IMR-90 (cell line): Measurements from ENCODE around the gene NGB. TPM values are rescaled to one million over a fixed set of nuclear protein-coding genes. Genes with fewer than 3 reads are reported as not detected.
A peak's percentile ranks its signal among the peaks of the same experiment; 100 is the strongest.

Experiments used
- ATAC-seq: fragments of 200-7000 bp; cut with Tn5 transposase; 2 replicates; pipeline ENCODE4 v1.9.1; 2020; ENCODE audit warnings: low read depth, mild to moderate bottlenecking, moderate library complexity
- BruUV-seq: library from RNA; stranded (reverse); fragments of 400-500 nt; replicated peaks from 2 replicates; lab custom pipeline; 2021; lab: Mats Ljungman, UMichigan
- CTCF ChIA-PET: fragments of 300-600 bp; formaldehyde crosslinking; extraction: SDS; loops from one replicate; lab custom pipeline; 2021; ENCODE audit warnings: antibody characterized with exemption; lab: Yijun Ruan, JAX
- POLR2A ChIA-PET: fragments of 300-600 bp; sonication (Branson Sonifier 250); formaldehyde crosslinking; loops from one replicate; lab custom pipeline; 2022; ENCODE audit warnings: antibody characterized with exemption; ENCODE audit not compliant: unreplicated experiment; lab: Charles Lee
- DNase-seq: peaks from one replicate; pipeline ENCODE4 v3.0.0; 2013
- H2AFZ ChIP-seq: replicated peaks from 2 replicates; pipeline ENCODE3; 2013; ENCODE audit warnings: low read length, mild to moderate bottlenecking; ENCODE audit not compliant: poor library complexity
- H2AK5ac ChIP-seq: 2 replicates; pipeline ENCODE4 v1.6.1; 2013; ENCODE audit warnings: low read depth, low read length, inconsistent platforms
- H2AK9ac ChIP-seq: replicated peaks from 2 replicates; pipeline ENCODE3; 2013; ENCODE audit warnings: mild to moderate bottlenecking, low read depth, low read length, moderate library complexity; ENCODE audit not compliant: poor library complexity
- H2BK120ac ChIP-seq: 2 replicates; pipeline ENCODE4 v1.6.1; 2013; ENCODE audit warnings: low read depth, low read length, inconsistent platforms
- H2BK15ac ChIP-seq: 3 replicates; pipeline ENCODE4 v1.6.1; 2013; ENCODE audit warnings: low read depth, low read length, inconsistent platforms
- H2BK20ac ChIP-seq: 2 replicates; pipeline ENCODE4 v1.6.1; 2013; ENCODE audit warnings: low read depth, mild to moderate bottlenecking, inconsistent platforms, low read length, moderate library complexity
- H2BK5ac ChIP-seq: 2 replicates; pipeline ENCODE4 v1.6.1; 2013; ENCODE audit warnings: mild to moderate bottlenecking, low read depth, low read length, inconsistent platforms; ENCODE audit not compliant: poor library complexity, severe bottlenecking
- H3K14ac ChIP-seq: replicated peaks from 2 replicates; pipeline ENCODE4 v1.6.1; 2013; ENCODE audit warnings: low read depth, low read length, inconsistent platforms
- H3K18ac ChIP-seq: 2 replicates; pipeline ENCODE4 v1.6.1; 2013; ENCODE audit warnings: low read depth, low read length, control low read depth
- H3K23ac ChIP-seq: 2 replicates; pipeline ENCODE4 v1.6.1; 2013; ENCODE audit warnings: low read depth, low read length, inconsistent platforms
- H3K27ac ChIP-seq: 2 replicates; pipeline ENCODE4 v1.5.1; 2013; ENCODE audit warnings: mild to moderate bottlenecking, control low read depth, low read length; ENCODE audit not compliant: insufficient read depth
- H3K27me3 ChIP-seq: 2 replicates; pipeline ENCODE4 v1.6.1; 2013; ENCODE audit warnings: low read length; ENCODE audit not compliant: control insufficient read depth, insufficient read depth
- H3K36me3 ChIP-seq: 2 replicates; pipeline ENCODE4 v1.6.1; 2013; ENCODE audit warnings: low read length, mixed read lengths; ENCODE audit not compliant: control insufficient read depth, insufficient read depth
- H3K4ac ChIP-seq: 2 replicates; pipeline ENCODE4 v1.6.1; 2013; ENCODE audit warnings: low read depth, low read length, inconsistent platforms
- H3K4me1 ChIP-seq: 2 replicates; pipeline ENCODE4 v1.6.1; 2013; ENCODE audit warnings: low read length, mixed read lengths; ENCODE audit not compliant: control insufficient read depth, insufficient read depth
- H3K4me2 ChIP-seq: 2 replicates; pipeline ENCODE4 v1.6.1; 2013; ENCODE audit warnings: low read depth, mild to moderate bottlenecking, control low read depth, low read length, moderate library complexity
- H3K4me3 ChIP-seq: 2 replicates; pipeline ENCODE4 v1.5.1; 2013; ENCODE audit warnings: low read depth, mild to moderate bottlenecking, control low read depth, low read length, moderate library complexity; ENCODE audit not compliant: insufficient read depth
- H3K56ac ChIP-seq: 2 replicates; pipeline ENCODE4 v1.6.1; 2013; ENCODE audit warnings: low read length, inconsistent platforms; ENCODE audit not compliant: insufficient read depth; ENCODE audit errors: extremely low read depth
- H3K79me1 ChIP-seq, 2 experiments: 2 replicates each; pipeline ENCODE4 v1.6.1; 2013; ENCODE audit warnings: low read length in 2 of 2, inconsistent platforms in 1 of 2, low read depth in 1 of 2
- H3K9ac ChIP-seq: 2 replicates; pipeline ENCODE4 v1.6.1; 2013; ENCODE audit warnings: low read depth, low read length, control low read depth
- H3K9me1 ChIP-seq: 2 replicates; pipeline ENCODE4 v1.6.1; 2013; ENCODE audit warnings: low read length, inconsistent platforms; ENCODE audit not compliant: insufficient read depth
- H3K9me3 ChIP-seq: 2 replicates; pipeline ENCODE4 v1.6.1; 2013; ENCODE audit warnings: low read length; ENCODE audit not compliant: control insufficient read depth, insufficient read depth
- H4K20me1 ChIP-seq: 2 replicates; pipeline ENCODE4 v1.6.1; 2013; ENCODE audit warnings: low read length, inconsistent platforms; ENCODE audit not compliant: insufficient read depth
- H4K5ac ChIP-seq: 2 replicates; pipeline ENCODE4 v1.6.1; 2013; ENCODE audit warnings: mild to moderate bottlenecking, low read depth, low read length, control low read depth
- H4K8ac ChIP-seq, 2 experiments: 2 replicates each; pipeline ENCODE4 v1.6.1; 2013; ENCODE audit warnings: low read depth in 2 of 2, low read length in 2 of 2, control low read depth in 1 of 2, inconsistent platforms in 1 of 2
- H4K91ac ChIP-seq: 2 replicates; pipeline ENCODE4 v1.6.1; 2013; ENCODE audit warnings: low read depth, low read length, inconsistent platforms; ENCODE audit not compliant: insufficient read depth
- BHLHE40 ChIP-seq: fragments of 150-350 bp; IDR thresholded peaks from 2 replicates; pipeline ENCODE4 v1.6.1; 2016; ENCODE audit warnings: mild to moderate bottlenecking, low read depth, low read length
- CEBPB ChIP-seq: IDR thresholded peaks from 2 replicates; pipeline ENCODE4 v1.6.1; 2012; ENCODE audit warnings: low read depth, low read length, improper control_type of control experiment
- CHD1 ChIP-seq: IDR thresholded peaks from 2 replicates; pipeline ENCODE4 v1.6.1; 2012; ENCODE audit warnings: low read depth, low read length, improper control_type of control experiment
- FOS ChIP-seq: fragments of 150-350 bp; IDR thresholded peaks from 2 replicates; pipeline ENCODE4 v1.6.1; 2016; ENCODE audit warnings: low read depth, low read length
- MAZ ChIP-seq: IDR thresholded peaks from 2 replicates; pipeline ENCODE4 v1.6.1; 2012; ENCODE audit warnings: low read depth, mild to moderate bottlenecking, low read length, improper control_type of control experiment, moderate library complexity, borderline replicate concordance
- MXI1 ChIP-seq: IDR thresholded peaks from 2 replicates; pipeline ENCODE4 v1.6.1; 2012; ENCODE audit warnings: low read depth, mild to moderate bottlenecking, low read length, moderate library complexity, borderline replicate concordance
- RAD21 ChIP-seq: IDR thresholded peaks from 2 replicates; pipeline ENCODE4 v1.6.1; 2012; ENCODE audit warnings: low read length, improper control_type of control experiment
- RCOR1 ChIP-seq: IDR thresholded peaks from 2 replicates; pipeline ENCODE4 v1.6.1; 2012; ENCODE audit warnings: mild to moderate bottlenecking, low read length, improper control_type of control experiment; ENCODE audit not compliant: insufficient replicate concordance
- WGBS, 2 experiments: methylation state at CpG; one replicate each; pipeline versions ENCODE4 v1.1.5 to v1.1.7; 2013; ENCODE audit warnings: missing lambda C conversion rate in 2 of 2; ENCODE audit not compliant: insufficient read length in 1 of 2; ENCODE audit errors: extremely low coverage in 2 of 2; 5-methylcytosine and 5-hydroxymethylcytosine counted together
- dilution Hi-C: fragments of 300-500 bp; cut with HindIII; formaldehyde crosslinking; loops from one replicate; pipeline ENCODE4 v1.14.3; 2018; ENCODE audit warnings: low sequenced_read_pairs; ENCODE audit not compliant: unreplicated experiment
- in situ Hi-C: fragments of 300-500 bp; cut with MboI; formaldehyde crosslinking; loops from 3 replicates; pipeline ENCODE4 v1.14.3; 2019; ENCODE audit warnings: low sequenced_read_pairs, inconsistent platforms, mixed read lengths
- intact Hi-C: fragments of 100-400 bp; cut with micrococcal nuclease; formaldehyde crosslinking; loops from 2 replicates; pipeline ENCODE4 v1.10.0; 2022
- polyA plus RNA-seq, 3 experiments: library from polyadenylated mRNA; depleted of rRNA; stranded (reverse); fragments of >200 nt; gene quantifications; 2 replicates each; pipeline ENCODE4 v1.2.3, GENCODE V29; 2012; ENCODE audit warnings: low replicate concordance in 1 of 3
- total RNA-seq: library from RNA; depleted of rRNA; stranded (reverse); fragments of >200 nt; gene quantifications from 2 replicates; pipeline ENCODE4 v1.2.3, GENCODE V29; 2012
- TF ChIP-seq, protein P1 (sequence below): fragments of 150-350 bp; IDR thresholded peaks from 2 replicates; pipeline ENCODE4 v1.6.1; 2017; ENCODE audit warnings: mild to moderate bottlenecking, antibody characterized with exemption, low read length, low read depth
- TF ChIP-seq, protein P2 (sequence below): fragments of 150-350 bp; IDR thresholded peaks from 2 replicates; pipeline ENCODE4 v1.6.1; 2016; ENCODE audit warnings: low read depth, mild to moderate bottlenecking, low read length, moderate library complexity, borderline replicate concordance
- TF ChIP-seq, protein P3 (sequence below): conservative IDR thresholded peaks from 2 replicates; pipeline ENCODE4 v1.5.1; 2012; ENCODE audit warnings: mild to moderate bottlenecking, low read depth, low read length, improper control_type of control experiment

NGB gene
- total and polyA plus RNA-seq, 2 of the 4 experiments (the other 2 are of a cell fraction), result not detected

DNA sequence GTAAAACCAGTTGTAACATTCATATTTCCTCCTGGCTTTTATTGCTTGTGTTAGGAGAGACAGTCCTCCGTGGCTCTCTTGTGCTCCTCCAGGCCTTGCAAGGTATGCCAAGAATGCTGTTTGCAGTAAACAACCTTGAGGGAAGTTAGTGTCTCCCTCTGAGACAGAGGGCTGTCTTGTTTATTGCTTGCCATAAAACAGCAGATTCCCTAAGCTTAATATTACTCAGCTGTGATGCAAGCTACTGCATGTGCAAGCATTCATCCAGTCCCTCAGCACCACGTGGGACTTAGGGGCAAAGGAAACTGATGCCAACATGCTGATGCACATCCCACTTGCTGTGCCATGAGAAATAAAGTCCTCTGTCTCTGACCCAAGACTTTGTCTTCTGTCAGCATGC is 43.0 kb upstream of the NGB start:
- POLR2A ChIA-PET, result interaction anchor here (1.1 kb wide), 1 partner anchor 11 kb away, joined by 3 read pairs; no protein-coding TSS in a partner anchor
- in situ Hi-C loops, result loop anchor here (25.0 kb wide), 1 partner anchor 427 kb away; no protein-coding TSS in a partner anchor

More for the DNA sequence above, 43.0 kb upstream of the NGB start:
- Histone ChIP-seq H3K4ac (peak overlapping the region; percentile 75), H3K9me1 (peaks cover 13% of the 10 kb centered on the region), H4K20me1 (peaks cover 9% of the 10 kb centered on the region), H2BK5ac (peak overlapping the region; percentile 64), H4K91ac (peak overlapping the region; percentile 82; the same call in 1 of the 2 replicates), H3K18ac (no peak overlapping the region), H3K27me3 (no peaks in the 10 kb centered on the region), H3K9me3 (no peaks in the 10 kb centered on the region), H4K5ac (no peak overlapping the region), H3K79me1 (peaks cover 13 to 57% of the 10 kb centered on the region in 2 experiments), H3K4me1 (peaks cover 15% of the 10 kb centered on the region), H3K56ac (peak overlapping the region; percentile 11; the same call in 1 of the 2 replicates), H3K14ac (peak overlapping the region; percentile 29), H3K4me3 (no peak overlapping the region), H2BK120ac (peak overlapping the region; percentile 86), H3K36me3 (no peaks in the 10 kb centered on the region), H3K9ac (no peak overlapping the region), H2BK15ac (0 out of 3 replicates have a peak overlapping the region, but pooled peaks have one; percentile 8), H3K23ac (0 out of 2 replicates have a peak overlapping the region, but pooled peaks have one; percentile 22), H4K8ac (peak overlapping the region in 1 of 2 experiments; percentile 45; a peak in 1 of 4 replicates), H2BK20ac (peak overlapping the region; percentile 59), H3K27ac (peak overlapping the region; percentile 25), H2AFZ (peak overlapping the region; percentile 78), H2AK5ac (peak overlapping the region; percentile 82; the same call in 1 of the 2 replicates), H2AK9ac (peak overlapping the region; percentile 66), H3K4me2 (peak overlapping the region; percentile 1; the same call in 1 of the 2 replicates)
- ATAC-seq, result peak; percentile 92
- CTCF ChIA-PET, result interaction anchor here (0.6 to 6.2 kb wide), 2 partner anchors 12 to 1407 kb away, joined by 3 to 116 read pairs; no protein-coding TSS in a partner anchor
- TF ChIP-seq, protein P1, sequence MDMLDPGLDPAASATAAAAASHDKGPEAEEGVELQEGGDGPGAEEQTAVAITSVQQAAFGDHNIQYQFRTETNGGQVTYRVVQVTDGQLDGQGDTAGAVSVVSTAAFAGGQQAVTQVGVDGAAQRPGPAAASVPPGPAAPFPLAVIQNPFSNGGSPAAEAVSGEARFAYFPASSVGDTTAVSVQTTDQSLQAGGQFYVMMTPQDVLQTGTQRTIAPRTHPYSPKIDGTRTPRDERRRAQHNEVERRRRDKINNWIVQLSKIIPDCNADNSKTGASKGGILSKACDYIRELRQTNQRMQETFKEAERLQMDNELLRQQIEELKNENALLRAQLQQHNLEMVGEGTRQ, result peak; percentile 94
- TF ChIP-seq, protein P2, sequence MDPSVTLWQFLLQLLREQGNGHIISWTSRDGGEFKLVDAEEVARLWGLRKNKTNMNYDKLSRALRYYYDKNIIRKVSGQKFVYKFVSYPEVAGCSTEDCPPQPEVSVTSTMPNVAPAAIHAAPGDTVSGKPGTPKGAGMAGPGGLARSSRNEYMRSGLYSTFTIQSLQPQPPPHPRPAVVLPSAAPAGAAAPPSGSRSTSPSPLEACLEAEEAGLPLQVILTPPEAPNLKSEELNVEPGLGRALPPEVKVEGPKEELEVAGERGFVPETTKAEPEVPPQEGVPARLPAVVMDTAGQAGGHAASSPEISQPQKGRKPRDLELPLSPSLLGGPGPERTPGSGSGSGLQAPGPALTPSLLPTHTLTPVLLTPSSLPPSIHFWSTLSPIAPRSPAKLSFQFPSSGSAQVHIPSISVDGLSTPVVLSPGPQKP, result no peak
- peak; percentile 90; the same call in 1 of the 2 replicates for TF ChIP-seq MXI1
- TF ChIP-seq RCOR1, result no peak
- TF ChIP-seq MAZ, result no peak
- peak; percentile 97 for TF ChIP-seq CEBPB
- no peak for TF ChIP-seq CHD1
- TF ChIP-seq BHLHE40, result peak; percentile 95
- TF ChIP-seq, protein P3, sequence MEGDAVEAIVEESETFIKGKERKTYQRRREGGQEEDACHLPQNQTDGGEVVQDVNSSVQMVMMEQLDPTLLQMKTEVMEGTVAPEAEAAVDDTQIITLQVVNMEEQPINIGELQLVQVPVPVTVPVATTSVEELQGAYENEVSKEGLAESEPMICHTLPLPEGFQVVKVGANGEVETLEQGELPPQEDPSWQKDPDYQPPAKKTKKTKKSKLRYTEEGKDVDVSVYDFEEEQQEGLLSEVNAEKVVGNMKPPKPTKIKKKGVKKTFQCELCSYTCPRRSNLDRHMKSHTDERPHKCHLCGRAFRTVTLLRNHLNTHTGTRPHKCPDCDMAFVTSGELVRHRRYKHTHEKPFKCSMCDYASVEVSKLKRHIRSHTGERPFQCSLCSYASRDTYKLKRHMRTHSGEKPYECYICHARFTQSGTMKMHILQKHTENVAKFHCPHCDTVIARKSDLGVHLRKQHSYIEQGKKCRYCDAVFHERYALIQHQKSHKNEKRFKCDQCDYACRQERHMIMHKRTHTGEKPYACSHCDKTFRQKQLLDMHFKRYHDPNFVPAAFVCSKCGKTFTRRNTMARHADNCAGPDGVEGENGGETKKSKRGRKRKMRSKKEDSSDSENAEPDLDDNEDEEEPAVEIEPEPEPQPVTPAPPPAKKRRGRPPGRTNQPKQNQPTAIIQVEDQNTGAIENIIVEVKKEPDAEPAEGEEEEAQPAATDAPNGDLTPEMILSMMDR, result no peak
- TF ChIP-seq RAD21, result 0 out of 2 replicates have a peak, but pooled peaks have one; percentile 6
- peak; percentile 48 for TF ChIP-seq FOS
- DNase-seq, result peak; percentile 89
- dilution Hi-C loops (no loop called here), intact Hi-C loops (loop anchor here (1.0 to 5.0 kb wide), 2 partner anchors 162 to 437 kb away; no protein-coding TSS in a partner anchor)
- no CpG with 5 or more reads among the region's 2 CpGs for WGBS, 2 experiments
- no TSS peak for BruUV-seq
